CD4-positive, CD25-positive, alpha-beta regulatory T cell (primary cell): ENCODE measurements around the gene NKAIN4. TPM values are rescaled to one million over a fixed set of nuclear protein-coding genes. Genes with fewer than 3 reads are reported as not detected.

Source experiments
- ATAC-seq, 2 donors: fragments of 150-1000 bp; cut with Tn5 transposase; one replicate each; pipeline ENCODE4 v1.10.0; 2021; ENCODE audit warnings: low read depth in 2 of 2, moderate number of reproducible peaks in 2 of 2, moderate library complexity in 1 of 2
- DNase-seq, 3 donors: peaks; one replicate each; pipeline versions ENCODE4 v3.0.0 to v3.0.0-alpha.2; 2012 to 2022; ENCODE audit warnings: mixed read lengths in 1 of 3
- H3K27ac ChIP-seq: one replicate; pipeline ENCODE4 v1.7.0; 2013; ENCODE audit warnings: mild to moderate bottlenecking, low read length; ENCODE audit not compliant: insufficient read depth, poor library complexity, severe bottlenecking
- H3K27me3 ChIP-seq: one replicate; pipeline ENCODE4 v1.7.0; 2013; ENCODE audit warnings: low read length; ENCODE audit not compliant: control insufficient read depth, insufficient read depth
- H3K36me3 ChIP-seq: one replicate; pipeline ENCODE4 v1.7.0; 2013; ENCODE audit warnings: mild to moderate bottlenecking, low read length, moderate library complexity; ENCODE audit not compliant: control insufficient read depth, insufficient read depth
- H3K4me1 ChIP-seq: 2 replicates; pipeline ENCODE4 v1.7.0; 2013; ENCODE audit warnings: mild to moderate bottlenecking, low read length; ENCODE audit not compliant: insufficient read depth, control insufficient read depth, poor library complexity, severe bottlenecking
- H3K4me3 ChIP-seq: one replicate; pipeline ENCODE4 v1.7.0; 2013; ENCODE audit warnings: low read depth, mild to moderate bottlenecking, low read length, moderate library complexity
- H3K9me3 ChIP-seq, 2 experiments: 1 replicate in 1 of 2; 2 replicates in 1 of 2; pipeline ENCODE4 v1.7.0; 2013; ENCODE audit warnings: low read length in 2 of 2, mild to moderate bottlenecking in 1 of 2, moderate library complexity in 1 of 2; ENCODE audit not compliant: control insufficient read depth in 2 of 2
- H3K27ac Mint-ChIP-seq, 3 donors: one replicate each; pipeline ENCODE4 v1.8.0; 2020 to 2022; ENCODE audit warnings: mild to moderate bottlenecking in 3 of 3, mixed read lengths in 3 of 3, moderate library complexity in 2 of 3
- H3K27me3 Mint-ChIP-seq: one replicate; pipeline ENCODE4 v1.8.0; 2022; ENCODE audit warnings: mild to moderate bottlenecking, mixed read lengths
- H3K36me3 Mint-ChIP-seq: one replicate; pipeline ENCODE4 v1.8.0; 2020; ENCODE audit warnings: mixed read lengths
- H3K4me1 Mint-ChIP-seq, 4 donors: one replicate each; pipeline ENCODE4 v1.8.0; 2020 to 2022; ENCODE audit warnings: mixed read lengths in 4 of 4, mild to moderate bottlenecking in 1 of 4
- H3K4me3 Mint-ChIP-seq, 4 donors: one replicate each; pipeline ENCODE4 v1.8.0; 2020 to 2022; ENCODE audit warnings: mild to moderate bottlenecking in 4 of 4, mixed read lengths in 4 of 4, moderate library complexity in 3 of 4
- H3K9me3 Mint-ChIP-seq, 7 donors: one replicate each; pipeline ENCODE4 v1.8.0; 2020 to 2022; ENCODE audit warnings: mixed read lengths in 7 of 7, mild to moderate bottlenecking in 3 of 7, moderate library complexity in 2 of 7
- polyA plus RNA-seq, 4 donors: library from polyadenylated mRNA; unstranded; fragments of 300-500 nt; fragmentation: Illumina TruSeq; gene quantifications; one replicate each; pipeline ENCODE4 v1.2.3, GENCODE V29; 2021
- total RNA-seq: library from RNA; stranded (reverse); gene quantifications from one replicate; pipeline ENCODE4 v1.2.3, GENCODE V29; 2022

The NKAIN4 gene
- total and polyA plus RNA-seq, 5 donors from 2014 or later = not detected

DNA sequence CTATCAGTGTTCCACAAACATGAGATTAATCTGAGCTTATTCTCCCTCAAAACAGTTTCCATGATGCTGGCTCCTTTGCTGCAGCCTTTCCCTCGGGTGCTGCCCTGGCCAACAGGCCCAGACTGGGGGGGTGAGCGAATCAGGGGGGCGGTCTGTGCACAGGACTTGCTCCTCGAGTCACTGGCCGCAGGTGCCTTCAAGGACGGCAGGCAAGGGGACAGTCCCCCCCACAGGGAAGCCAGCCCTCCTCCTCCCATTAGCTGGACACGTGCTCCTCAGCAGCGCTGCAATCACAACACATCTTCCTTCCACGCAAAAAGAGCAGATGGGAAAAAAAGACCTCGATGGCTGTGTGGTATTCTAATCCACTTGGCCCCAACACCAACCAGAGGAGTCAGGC lies 48.4 kb downstream of the NKAIN4 start:
- Histone ChIP-seq H3K27me3 (no peaks in the 10 kb centered on the region), H3K4me1 (no peaks in the 10 kb centered on the region), H3K4me3 (no peak overlapping the region), H3K9me3 (no peaks in the 10 kb centered on the region), H3K27ac (no peak overlapping the region), H3K36me3 (peaks cover 91% of the 10 kb centered on the region)
- peaks cover 3 to 54% (median 20%) of the 10 kb centered on the region in 4 donors for H3K4me1 Mint-ChIP-seq
- H3K27me3 Mint-ChIP-seq = no peaks in the 10 kb centered on the region
- DNase-seq (no peak), ATAC-seq (no peak)
- peak overlapping the region in 2 of 3 donors; percentile 46 to 58 for H3K27ac Mint-ChIP-seq
- no peaks in the 10 kb centered on the region for H3K9me3 Mint-ChIP-seq
- H3K4me3 Mint-ChIP-seq = no peak overlapping the region
- H3K36me3 Mint-ChIP-seq = peaks cover 28% of the 10 kb centered on the region

DNA sequence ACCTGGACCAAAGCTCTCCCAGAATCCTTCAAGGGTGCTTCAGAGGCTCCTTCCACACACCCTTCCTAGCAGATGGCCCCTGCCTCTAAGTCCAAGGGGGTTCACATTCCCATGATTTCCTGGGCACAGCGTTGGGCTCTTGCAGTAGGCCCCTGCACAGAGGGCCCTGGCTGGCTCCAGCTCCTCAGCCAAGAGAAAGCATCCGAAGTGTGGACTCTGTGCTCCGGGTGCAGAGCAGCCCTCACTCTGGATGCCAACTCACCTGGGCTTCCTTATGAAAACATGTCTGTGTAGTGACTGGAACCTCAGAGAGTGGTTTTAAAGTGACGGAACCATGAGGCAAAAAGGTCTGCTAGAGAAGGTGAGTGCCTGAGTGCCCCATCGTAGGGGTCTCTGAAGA lies 49.9 kb downstream of the NKAIN4 start:
- Histone ChIP-seq H3K27me3 (no peaks in the 10 kb centered on the region), H3K27ac (no peak overlapping the region), H3K9me3 (no peaks in the 10 kb centered on the region), H3K36me3 (peaks cover 80% of the 10 kb centered on the region), H3K4me1 (peaks cover 3% of the 10 kb centered on the region), H3K4me3 (no peak overlapping the region)
- Mint-ChIP-seq H3K4me1 (peaks cover 0 to 45% (median 21%) of the 10 kb centered on the region in 4 donors), H3K27ac (no peak overlapping the region), H3K4me3 (no peak overlapping the region), H3K27me3 (no peaks in the 10 kb centered on the region), H3K9me3 (no peaks in the 10 kb centered on the region), H3K36me3 (peaks cover 25% of the 10 kb centered on the region)
- no peak for ATAC-seq
- no peak for DNase-seq

DNA sequence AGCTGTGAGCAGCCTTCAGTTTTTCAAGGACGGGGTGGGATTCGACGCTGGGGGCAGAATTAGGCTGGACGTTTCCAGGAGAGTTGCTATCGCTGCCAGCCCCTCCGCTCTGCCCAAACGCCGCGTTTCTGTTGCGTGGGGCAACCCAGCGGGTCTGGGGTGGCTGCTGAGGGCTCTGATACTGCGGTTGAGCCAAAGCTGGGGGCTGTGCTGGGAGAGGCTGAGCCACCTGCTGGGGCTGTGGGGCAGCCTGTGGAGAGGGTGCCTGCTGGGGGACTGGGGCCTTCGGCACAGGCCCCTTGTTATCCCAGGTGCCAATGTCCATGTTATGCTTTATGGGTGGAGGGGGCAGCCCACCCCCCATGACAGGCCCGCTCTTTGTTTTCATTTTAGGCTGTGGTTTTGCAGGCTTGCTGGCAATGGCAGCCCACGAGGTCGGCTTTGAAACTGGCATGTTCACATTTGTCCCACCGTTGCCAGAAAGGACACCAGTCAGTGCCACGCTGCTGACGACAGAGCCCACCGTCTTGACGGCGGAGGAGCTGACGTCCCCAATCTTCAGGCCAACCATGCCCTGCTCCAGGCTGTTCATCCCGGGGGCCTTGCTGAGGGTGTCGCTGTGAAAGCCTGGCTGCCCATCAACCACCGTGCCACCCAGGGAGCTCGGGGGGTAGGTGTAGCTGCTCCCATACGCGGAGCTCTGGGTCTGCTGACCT lies 51.3 kb downstream of the NKAIN4 start:
- Mint-ChIP-seq H3K27ac (no peak overlapping the region), H3K36me3 (peaks cover 28% of the 10 kb centered on the region), H3K4me3 (peak overlapping the region in 1 of 4 donors; percentile 38), H3K4me1 (peaks cover 0 to 51% (median 27%) of the 10 kb centered on the region in 4 donors), H3K27me3 (no peaks in the 10 kb centered on the region), H3K9me3 (no peaks in the 10 kb centered on the region)
- Histone ChIP-seq H3K27me3 (no peaks in the 10 kb centered on the region), H3K36me3 (peaks cover 66% of the 10 kb centered on the region), H3K4me3 (no peak overlapping the region), H3K9me3 (no peaks in the 10 kb centered on the region), H3K4me1 (peaks cover 3% of the 10 kb centered on the region), H3K27ac (no peak overlapping the region)
- ATAC-seq (no peak), DNase-seq (no peak)

DNA sequence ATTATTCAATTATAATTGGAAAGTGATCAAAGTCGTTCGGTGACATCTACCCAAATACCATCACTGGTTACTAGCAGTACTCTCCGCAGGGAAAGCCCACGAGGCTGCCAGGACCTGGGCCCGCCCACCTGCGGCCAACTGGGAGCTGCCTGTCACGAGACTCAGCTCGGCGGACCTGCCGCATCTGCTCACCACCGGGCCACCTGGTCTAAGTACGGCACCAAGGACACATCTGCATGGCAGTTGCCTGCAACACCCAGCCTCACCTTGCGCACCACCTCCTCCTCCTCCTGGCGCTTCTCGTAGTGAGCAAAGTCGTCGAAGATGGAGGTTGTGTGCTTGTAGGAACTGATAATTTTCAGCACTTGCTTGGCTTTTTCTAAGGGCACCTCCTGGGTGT lies 52.2 kb downstream of the NKAIN4 start:
- ATAC-seq (no peak), DNase-seq (no peak)
- Histone ChIP-seq H3K9me3 (no peaks in the 10 kb centered on the region), H3K4me1 (peaks cover 8% of the 10 kb centered on the region), H3K27ac (no peak overlapping the region), H3K36me3 (peaks cover 68% of the 10 kb centered on the region), H3K27me3 (no peaks in the 10 kb centered on the region), H3K4me3 (no peak overlapping the region)
- Mint-ChIP-seq H3K4me1 (peaks cover 0 to 54% (median 33%) of the 10 kb centered on the region in 4 donors), H3K27ac (no peak overlapping the region), H3K36me3 (peaks cover 25% of the 10 kb centered on the region), H3K27me3 (no peaks in the 10 kb centered on the region), H3K9me3 (no peaks in the 10 kb centered on the region), H3K4me3 (no peak overlapping the region)

DNA sequence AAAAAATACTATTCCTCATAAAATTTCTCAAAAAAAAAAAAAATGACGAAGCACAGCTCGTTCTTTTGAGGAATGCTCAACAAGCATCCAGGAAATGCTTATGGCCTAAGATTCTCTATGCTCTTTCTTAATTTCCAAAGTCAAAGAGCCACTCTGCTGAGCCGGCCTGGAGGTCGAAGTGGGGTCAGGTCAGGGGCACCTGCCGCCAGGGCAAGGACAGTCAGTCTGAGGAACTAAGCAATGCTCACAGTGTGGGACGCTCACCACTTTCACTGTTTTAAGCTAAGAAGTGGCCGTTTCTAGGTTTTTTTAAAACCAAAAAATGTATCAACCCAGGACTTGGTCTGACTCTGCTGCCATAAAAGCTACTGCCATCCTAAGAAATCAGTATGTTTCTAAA lies 55.7 kb downstream of the NKAIN4 start:
- Mint-ChIP-seq H3K4me3 (no peak overlapping the region), H3K27me3 (no peaks in the 10 kb centered on the region), H3K36me3 (peaks cover 22% of the 10 kb centered on the region), H3K27ac (no peak overlapping the region), H3K9me3 (no peaks in the 10 kb centered on the region), H3K4me1 (peaks cover 0 to 47% (median 33%) of the 10 kb centered on the region in 4 donors)
- Histone ChIP-seq H3K4me3 (no peak overlapping the region), H3K4me1 (peaks cover 12% of the 10 kb centered on the region), H3K27ac (no peak overlapping the region), H3K9me3 (no peaks in the 10 kb centered on the region), H3K27me3 (no peaks in the 10 kb centered on the region), H3K36me3 (peaks cover 58% of the 10 kb centered on the region)
- DNase-seq = no peak
- no peak for ATAC-seq

DNA sequence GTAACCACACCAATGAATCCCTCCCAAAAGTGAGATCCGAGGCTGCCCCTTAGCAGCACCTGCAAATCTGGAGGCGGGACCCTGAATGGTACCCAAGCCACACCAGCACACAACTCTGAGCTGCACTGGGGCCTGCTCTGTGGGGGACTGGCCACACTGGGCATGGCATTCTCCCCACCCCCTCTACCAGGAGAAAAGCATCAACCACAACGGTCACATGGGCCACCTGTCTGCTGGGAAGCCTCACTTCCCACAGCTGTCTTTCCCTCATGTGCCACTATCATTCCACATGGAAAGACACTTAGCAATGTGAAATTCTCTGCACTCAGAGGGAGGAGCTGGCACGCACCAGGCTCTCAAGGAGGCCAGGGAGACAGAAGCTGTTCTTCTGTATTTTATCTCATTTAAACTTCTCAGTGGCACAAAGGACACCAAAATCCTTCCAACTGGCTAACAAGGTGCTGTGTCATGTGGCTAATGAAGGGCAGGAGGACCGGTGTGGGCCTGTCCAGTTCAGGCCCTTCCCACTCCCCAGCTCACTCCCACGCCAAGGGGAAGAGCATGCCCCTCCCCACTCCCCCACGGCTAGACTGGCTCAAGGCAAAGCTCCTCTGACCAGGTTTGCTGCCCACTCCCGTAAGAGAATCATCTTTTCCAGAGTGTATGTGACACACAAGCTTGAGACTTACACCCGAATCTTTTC lies 57.3 kb downstream of the NKAIN4 start:
- Histone ChIP-seq H3K36me3 (peaks cover 41% of the 10 kb centered on the region), H3K27ac (no peak overlapping the region), H3K27me3 (no peaks in the 10 kb centered on the region), H3K4me3 (no peak overlapping the region), H3K4me1 (peaks cover 12% of the 10 kb centered on the region), H3K9me3 (no peaks in the 10 kb centered on the region)
- ATAC-seq = no peak
- Mint-ChIP-seq H3K9me3 (no peaks in the 10 kb centered on the region), H3K27ac (peak overlapping the region in 1 of 3 donors; percentile 55), H3K4me3 (peak overlapping the region in 1 of 4 donors; percentile 38), H3K36me3 (peaks cover 19% of the 10 kb centered on the region), H3K4me1 (peaks cover 0 to 47% (median 33%) of the 10 kb centered on the region in 4 donors), H3K27me3 (no peaks in the 10 kb centered on the region)
- no peak for DNase-seq

DNA sequence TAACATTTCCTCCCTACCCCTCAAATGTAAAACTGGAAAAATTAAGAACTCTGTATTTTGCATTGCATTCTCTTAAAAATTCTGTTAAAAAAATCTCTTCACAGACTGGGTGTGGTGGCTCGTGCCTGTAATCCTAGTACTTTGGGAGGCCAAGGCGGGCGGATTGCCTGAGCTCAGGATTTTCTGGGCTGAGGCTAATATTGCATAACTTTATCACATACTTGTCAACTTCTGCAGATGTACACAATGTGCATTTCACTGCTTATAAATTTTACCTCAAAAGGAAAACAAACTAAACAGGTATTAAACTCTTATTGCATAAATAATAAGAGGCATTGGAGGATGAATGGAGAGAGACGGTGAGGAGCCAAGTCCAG lies 59.5 kb downstream of the NKAIN4 start:
- peaks cover 29% of the 10 kb centered on the region for H3K36me3 ChIP-seq
- ATAC-seq (no peak), DNase-seq (no peak)
- no peak overlapping the region for H3K27ac Mint-ChIP-seq
- peaks cover 19% of the 10 kb centered on the region for H3K36me3 Mint-ChIP-seq
- peaks cover 9% of the 10 kb centered on the region for H3K4me1 ChIP-seq
- no peak overlapping the region for H3K27ac ChIP-seq
- H3K4me3 Mint-ChIP-seq = no peak overlapping the region
- no peaks in the 10 kb centered on the region for H3K27me3 ChIP-seq
- H3K9me3 Mint-ChIP-seq = no peaks in the 10 kb centered on the region
- H3K27me3 Mint-ChIP-seq = no peaks in the 10 kb centered on the region
- peaks cover 0 to 35% (median 23%) of the 10 kb centered on the region in 4 donors for H3K4me1 Mint-ChIP-seq
- H3K4me3 ChIP-seq = no peak overlapping the region
- no peaks in the 10 kb centered on the region for H3K9me3 ChIP-seq
